Calu3 (cell line): Measurements from ENCODE around the gene PAQR4. TPM values are rescaled to one million over a fixed set of nuclear protein-coding genes. Genes with fewer than 3 reads are reported as not detected.
"Not testable (repeated sequence)": the region's sequence is repeated elsewhere in the genome, so short reads cannot be mapped to it uniquely, and the experiment has no call there.

Experiments
- BruUV-seq: library from RNA; stranded (reverse); fragments of 400-500 nt; replicated peaks from 2 replicates; lab custom pipeline; 2021; lab: Mats Ljungman, UMichigan
- CTCF ChIA-PET: fragments of 300-600 bp; sonication (Branson Sonifier 250); formaldehyde crosslinking; loops from one replicate; lab custom pipeline; 2022; ENCODE audit warnings: antibody characterized with exemption; lab: Charles Lee
- DNase-seq: peaks from one replicate; pipeline ENCODE4 v3.0.0; 2022
- H3K27ac Mint-ChIP-seq: one replicate; pipeline ENCODE4 v1.8.0; 2022; ENCODE audit warnings: mixed read lengths; ENCODE audit not compliant: unreplicated experiment
- H3K27me3 Mint-ChIP-seq: one replicate; pipeline ENCODE4 v1.8.0; 2022; ENCODE audit warnings: mixed read lengths; ENCODE audit not compliant: unreplicated experiment
- H3K36me3 Mint-ChIP-seq: one replicate; pipeline ENCODE4 v1.8.0; 2022; ENCODE audit warnings: mild to moderate bottlenecking, moderate library complexity, mixed read lengths; ENCODE audit not compliant: insufficient read depth, unreplicated experiment
- H3K4me1 Mint-ChIP-seq: one replicate; pipeline ENCODE4 v1.8.0; 2022; ENCODE audit warnings: mild to moderate bottlenecking, low read depth, mixed read lengths; ENCODE audit not compliant: unreplicated experiment
- H3K4me3 Mint-ChIP-seq: one replicate; pipeline ENCODE4 v1.8.0; 2022; ENCODE audit warnings: mild to moderate bottlenecking, low read depth, moderate library complexity, mixed read lengths; ENCODE audit not compliant: unreplicated experiment
- H3K9me3 Mint-ChIP-seq: one replicate; pipeline ENCODE4 v1.8.0; 2022; ENCODE audit warnings: low read depth, mixed read lengths; ENCODE audit not compliant: unreplicated experiment
- intact Hi-C: fragments of 100-400 bp; cut with micrococcal nuclease; formaldehyde crosslinking; loops from one replicate; pipeline ENCODE4 v1.10.0; 2022; ENCODE audit not compliant: unreplicated experiment
- total RNA-seq: library from RNA; stranded (reverse); gene quantifications from 2 replicates; pipeline ENCODE4 v1.2.3, GENCODE V29; 2022
- TF ChIP-seq, protein P1 (sequence below): fragments of 200-600 bp; IDR thresholded peaks from one replicate; pipeline ENCODE4 v1.8.0; 2022; ENCODE audit warnings: antibody characterized with exemption; ENCODE audit not compliant: unreplicated experiment

Gene PAQR4
- total RNA-seq, 1 experiment from 2014 or later, result 56.0 TPM

GRCh38 chr16:2924901-2925755, 44.0 kb upstream of the PAQR4 start:
- H3K4me3 Mint-ChIP-seq, result no peak overlapping the region
- no peaks in the 10 kb centered on the region for H3K9me3 Mint-ChIP-seq
- no peak for DNase-seq
- TF ChIP-seq, protein P1, sequence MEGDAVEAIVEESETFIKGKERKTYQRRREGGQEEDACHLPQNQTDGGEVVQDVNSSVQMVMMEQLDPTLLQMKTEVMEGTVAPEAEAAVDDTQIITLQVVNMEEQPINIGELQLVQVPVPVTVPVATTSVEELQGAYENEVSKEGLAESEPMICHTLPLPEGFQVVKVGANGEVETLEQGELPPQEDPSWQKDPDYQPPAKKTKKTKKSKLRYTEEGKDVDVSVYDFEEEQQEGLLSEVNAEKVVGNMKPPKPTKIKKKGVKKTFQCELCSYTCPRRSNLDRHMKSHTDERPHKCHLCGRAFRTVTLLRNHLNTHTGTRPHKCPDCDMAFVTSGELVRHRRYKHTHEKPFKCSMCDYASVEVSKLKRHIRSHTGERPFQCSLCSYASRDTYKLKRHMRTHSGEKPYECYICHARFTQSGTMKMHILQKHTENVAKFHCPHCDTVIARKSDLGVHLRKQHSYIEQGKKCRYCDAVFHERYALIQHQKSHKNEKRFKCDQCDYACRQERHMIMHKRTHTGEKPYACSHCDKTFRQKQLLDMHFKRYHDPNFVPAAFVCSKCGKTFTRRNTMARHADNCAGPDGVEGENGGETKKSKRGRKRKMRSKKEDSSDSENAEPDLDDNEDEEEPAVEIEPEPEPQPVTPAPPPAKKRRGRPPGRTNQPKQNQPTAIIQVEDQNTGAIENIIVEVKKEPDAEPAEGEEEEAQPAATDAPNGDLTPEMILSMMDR, result no peak
- H3K4me1 Mint-ChIP-seq, result peaks cover 15% of the 10 kb centered on the region
- BruUV-seq, result no TSS peak
- H3K27me3 Mint-ChIP-seq, result no peaks in the 10 kb centered on the region
- H3K27ac Mint-ChIP-seq, result no peak overlapping the region
- peaks cover 8% of the 10 kb centered on the region for H3K36me3 Mint-ChIP-seq
- intact Hi-C loops, result no loop called here
- CTCF ChIA-PET, result no interaction called here

GRCh38 chr16:2925951-2926649, 43.0 kb upstream of the PAQR4 start:
- H3K27ac Mint-ChIP-seq, result no peak overlapping the region
- peaks cover 8% of the 10 kb centered on the region for H3K36me3 Mint-ChIP-seq
- DNase-seq, result no peak
- H3K9me3 Mint-ChIP-seq, result no peaks in the 10 kb centered on the region
- H3K4me3 Mint-ChIP-seq, result peak overlapping the region; percentile 14
- CTCF ChIA-PET, result interaction anchor here (0.6 to 1.8 kb wide), 6 partner anchors 15 to 481 kb away, joined by 3 to 8 read pairs (median 7); partner anchors contain the start of gene FLYWCH1
- intact Hi-C loops, result no loop called here
- H3K27me3 Mint-ChIP-seq, result no peaks in the 10 kb centered on the region
- TF ChIP-seq, protein P1, result no peak
- no TSS peak for BruUV-seq
- peaks cover 15% of the 10 kb centered on the region for H3K4me1 Mint-ChIP-seq

DNA sequence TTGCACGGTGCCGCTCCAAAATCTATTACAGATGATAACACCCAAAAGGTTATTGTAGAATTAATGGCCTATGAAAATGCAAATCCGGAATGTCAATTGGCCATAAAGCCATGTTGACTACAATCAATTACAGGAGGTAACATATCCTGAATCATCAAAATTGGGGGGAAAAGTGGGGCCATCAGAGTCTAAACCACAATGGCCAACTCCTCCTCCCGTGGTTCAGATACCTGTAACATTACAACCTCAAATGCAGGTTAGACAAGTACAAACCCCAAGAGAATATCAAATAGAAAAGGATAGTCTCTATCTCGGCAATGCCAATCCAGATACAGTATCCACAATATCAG, 42.5 kb upstream of the PAQR4 start:
- CTCF ChIA-PET, result interaction anchor here (0.6 to 1.8 kb wide), 8 partner anchors 12 to 482 kb away, joined by 3 to 8 read pairs (median 6); partner anchors contain the start of genes FLYWCH1 and FLYWCH2
- DNase-seq, result no peak
- H3K4me1 Mint-ChIP-seq, result peaks cover 15% of the 10 kb centered on the region
- H3K4me3 Mint-ChIP-seq, result peak overlapping the region; percentile 14
- H3K36me3 Mint-ChIP-seq, result peaks cover 8% of the 10 kb centered on the region
- peak overlapping the region; percentile 47 for H3K27ac Mint-ChIP-seq
- no TSS peak for BruUV-seq
- no peaks in the 10 kb centered on the region for H3K27me3 Mint-ChIP-seq
- H3K9me3 Mint-ChIP-seq, result no peaks in the 10 kb centered on the region
- intact Hi-C loops, result no loop called here
- TF ChIP-seq, protein P1, result no peak

DNA sequence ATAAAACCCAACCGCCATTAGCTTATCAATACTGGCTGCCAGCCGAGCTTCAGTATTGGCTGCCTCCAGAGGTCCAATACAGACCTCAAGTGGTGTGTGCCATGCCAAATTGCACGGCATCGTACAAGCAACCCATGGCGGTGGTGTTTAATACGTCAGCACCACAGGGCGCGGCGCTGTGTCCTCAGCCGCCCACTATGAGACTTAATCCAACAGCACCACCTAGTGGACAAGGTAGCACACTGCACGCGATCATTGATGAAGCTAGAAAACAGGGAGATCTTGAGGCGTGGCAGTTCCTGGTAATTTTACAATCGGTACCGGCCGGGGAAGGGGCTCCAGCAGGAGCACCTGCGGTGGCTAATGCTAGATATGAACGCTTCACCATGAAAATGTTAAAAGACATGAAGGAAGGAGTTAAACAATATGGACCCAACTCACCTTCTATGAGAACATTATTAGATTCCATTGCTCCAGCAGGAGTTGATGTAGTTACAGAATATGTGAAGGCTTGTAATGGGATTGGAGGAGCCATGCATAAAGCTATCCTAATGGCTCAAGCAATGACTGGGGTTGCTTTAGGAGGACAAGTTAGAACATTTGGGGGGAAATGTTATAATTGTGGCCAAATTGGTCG, 42.0 kb upstream of the PAQR4 start:
- no peaks in the 10 kb centered on the region for H3K27me3 Mint-ChIP-seq
- DNase-seq, result peak; percentile 91
- peaks cover 9% of the 10 kb centered on the region for H3K36me3 Mint-ChIP-seq
- intact Hi-C loops, result no loop called here
- CTCF ChIA-PET, result interaction anchor here (0.6 to 1.8 kb wide), 14 partner anchors 12 to 482 kb away, joined by 3 to 8 read pairs (median 5); partner anchors contain the start of genes FLYWCH1, FLYWCH2 and ZNF213
- H3K4me3 Mint-ChIP-seq, result peak overlapping the region; percentile 14
- H3K9me3 Mint-ChIP-seq, result no peaks in the 10 kb centered on the region
- TF ChIP-seq, protein P1, result peak; percentile 92
- H3K27ac Mint-ChIP-seq, result peak overlapping the region; percentile 47
- peaks cover 15% of the 10 kb centered on the region for H3K4me1 Mint-ChIP-seq
- BruUV-seq, result no TSS peak

DNA sequence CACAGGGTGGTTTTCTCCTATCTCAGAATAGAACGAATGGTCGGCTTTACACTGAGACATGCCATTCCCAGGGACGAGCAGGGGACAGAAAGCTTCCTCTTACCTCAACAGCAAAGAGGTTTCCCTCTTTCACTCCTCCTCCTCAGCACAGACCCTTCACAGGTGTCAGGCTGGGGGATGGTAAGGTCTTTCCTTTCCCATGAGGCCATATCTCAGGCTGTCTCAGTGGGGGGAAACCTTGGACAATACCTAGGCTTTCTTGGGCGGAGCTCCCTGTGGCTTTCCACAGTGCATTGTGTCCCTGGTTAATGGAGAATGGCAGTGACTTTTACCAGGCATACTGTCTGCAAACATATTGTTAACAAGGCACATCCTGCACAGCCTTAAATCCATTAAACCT, 41.0 kb upstream of the PAQR4 start:
- intact Hi-C loops, BruUV-seq, H3K27ac Mint-ChIP-seq, H3K4me3 Mint-ChIP-seq, H3K9me3 Mint-ChIP-seq, H3K27me3 Mint-ChIP-seq, DNase-seq: not testable (repeated sequence)
- CTCF ChIA-PET, result interaction anchor here (1.8 kb wide), 1 partner anchor 22 kb away, joined by 8 read pairs; no protein-coding TSS in a partner anchor
- Mint-ChIP-seq H3K36me3 (peaks cover 13% of the 10 kb centered on the region), H3K4me1 (peaks cover 15% of the 10 kb centered on the region)
